ENCODE data around the gene SF3B4.

The SF3B4 gene

GRCh38 chr1:149916898-149917252 is 10.7 kb downstream of the SF3B4 start:
- no peak for DNase-seq
- peaks cover 39% of the 10 kb centered on the region for H3K4me1 ChIP-seq (ENCODE audit: insufficient read depth, low read length)
- peak overlapping the region; percentile 67 to 82; a peak in 3 of 4 replicates for H3K4me3 ChIP-seq (ENCODE audit: low read depth in 1 of 2, low read length in 2 of 2)
- peak overlapping the region; percentile 79 for H3K9ac ChIP-seq (ENCODE audit: low read depth, low read length)
- peak overlapping the region; percentile 74 for H3K4me2 ChIP-seq (ENCODE audit: insufficient read depth, low read length)
- H3K27ac ChIP-seq (ENCODE audit: low read length): peak overlapping the region; percentile 82
- H3K36me3 ChIP-seq (ENCODE audit: insufficient read depth, low read length): peaks cover 24% of the 10 kb centered on the region
- no peaks in the 10 kb centered on the region for H4K20me1 ChIP-seq (ENCODE audit: insufficient read depth, low read length)
- no peaks in the 10 kb centered on the region for H3K9me3 ChIP-seq (ENCODE audit: insufficient read depth, low read length, severe bottlenecking)
- H3K79me2 ChIP-seq (ENCODE audit: insufficient read depth, low read length): peaks cover 34% of the 10 kb centered on the region
- peak overlapping the region; percentile 85; the same call in 1 of the 2 replicates for H2AFZ ChIP-seq (ENCODE audit: low read depth, low read length)
- TF ChIP-seq EZH2 (IDR thresholded peaks at IDR 0.05; ENCODE audit: borderline replicate concordance, low read depth, low read length, severe bottlenecking) (no peak), CTCF (IDR thresholded peaks at IDR 0.05; ENCODE audit: borderline replicate concordance, extremely low read depth, low read length, poor library complexity, severe bottlenecking) (no peak)
- no peaks in the 10 kb centered on the region for H3K27me3 ChIP-seq (ENCODE audit: insufficient read depth, low read length, poor library complexity)
- no peak for ATAC-seq (ENCODE audit: insufficient read depth, low read depth)

- H3K9ac ChIP-seq (ENCODE audit: low read depth, low read length): peak overlapping the region; percentile 79
- H3K27ac ChIP-seq (ENCODE audit: low read length): peak overlapping the region; percentile 82
- peak overlapping the region; percentile 67 to 82; a peak in 3 of 4 replicates for H3K4me3 ChIP-seq (ENCODE audit: low read depth in 1 of 2, low read length in 2 of 2)
Measured at GRCh38 chr1:149916193-149916897, 11.3 kb downstream of the SF3B4 start.

GRCh38 chr1:149915429-149916192 is 12.0 kb downstream of the SF3B4 start:
- peak overlapping the region; percentile 74 for H3K4me2 ChIP-seq (ENCODE audit: insufficient read depth, low read length)

More at GRCh38 chr1:149916193-149916897, 11.3 kb downstream of the SF3B4 start:
- H4K20me1 ChIP-seq (ENCODE audit: insufficient read depth, low read length): no peaks in the 10 kb centered on the region
- peaks cover 34% of the 10 kb centered on the region for H3K79me2 ChIP-seq (ENCODE audit: insufficient read depth, low read length)
- H3K27me3 ChIP-seq (ENCODE audit: insufficient read depth, low read length, poor library complexity): no peaks in the 10 kb centered on the region
- H2AFZ ChIP-seq (ENCODE audit: low read depth, low read length): peak overlapping the region; percentile 85; the same call in 1 of the 2 replicates
- H3K36me3 ChIP-seq (ENCODE audit: insufficient read depth, low read length): peaks cover 27% of the 10 kb centered on the region
- DNase-seq (peak; percentile 29), ATAC-seq (ENCODE audit: insufficient read depth, low read depth) (peak; percentile 10; the same call in 1 of the 3 replicates)
- TF ChIP-seq CTCF (IDR thresholded peaks at IDR 0.05; ENCODE audit: borderline replicate concordance, extremely low read depth, low read length, poor library complexity, severe bottlenecking) (no peak), EZH2 (IDR thresholded peaks at IDR 0.05; ENCODE audit: borderline replicate concordance, low read depth, low read length, severe bottlenecking) (no peak)
- H3K4me1 ChIP-seq (ENCODE audit: insufficient read depth, low read length): peaks cover 39% of the 10 kb centered on the region
- H3K4me2 ChIP-seq (ENCODE audit: insufficient read depth, low read length): peak overlapping the region; percentile 74
- no peaks in the 10 kb centered on the region for H3K9me3 ChIP-seq (ENCODE audit: insufficient read depth, low read length, severe bottlenecking)

GRCh38 chr1:149914545-149914944 is 13.1 kb downstream of the SF3B4 start:
- Histone ChIP-seq H3K36me3 (ENCODE audit: insufficient read depth, low read length) (peaks cover 43% of the 10 kb centered on the region), H3K4me1 (ENCODE audit: insufficient read depth, low read length) (peaks cover 39% of the 10 kb centered on the region), H3K27me3 (ENCODE audit: insufficient read depth, low read length, poor library complexity) (no peaks in the 10 kb centered on the region), H4K20me1 (ENCODE audit: insufficient read depth, low read length) (no peaks in the 10 kb centered on the region), H3K9me3 (ENCODE audit: insufficient read depth, low read length, severe bottlenecking) (no peaks in the 10 kb centered on the region), H3K27ac (ENCODE audit: low read length) (peak overlapping the region; percentile 53), H3K9ac (ENCODE audit: low read depth, low read length) (no peak overlapping the region), H3K4me3 (ENCODE audit: low read depth in 1 of 2, low read length in 2 of 2) (no peak overlapping the region), H3K4me2 (ENCODE audit: insufficient read depth, low read length) (peak overlapping the region; percentile 7; the same call in 1 of the 2 replicates), H3K79me2 (ENCODE audit: insufficient read depth, low read length) (peaks cover 34% of the 10 kb centered on the region), H2AFZ (ENCODE audit: low read depth, low read length) (no peak overlapping the region)
- ATAC-seq (ENCODE audit: insufficient read depth, low read depth) (no peak), DNase-seq (no peak)
- TF ChIP-seq EZH2 (IDR thresholded peaks at IDR 0.05; ENCODE audit: borderline replicate concordance, low read depth, low read length, severe bottlenecking) (no peak), CTCF (IDR thresholded peaks at IDR 0.05; ENCODE audit: borderline replicate concordance, extremely low read depth, low read length, poor library complexity, severe bottlenecking) (no peak)

More at GRCh38 chr1:149915429-149916192, 12.0 kb downstream of the SF3B4 start:
- peak; percentile 15 for DNase-seq
- Histone ChIP-seq H3K4me1 (ENCODE audit: insufficient read depth, low read length) (peaks cover 39% of the 10 kb centered on the region), H3K36me3 (ENCODE audit: insufficient read depth, low read length) (peaks cover 32% of the 10 kb centered on the region), H3K79me2 (ENCODE audit: insufficient read depth, low read length) (peaks cover 34% of the 10 kb centered on the region), H3K9ac (ENCODE audit: low read depth, low read length) (peak overlapping the region; percentile 79), H4K20me1 (ENCODE audit: insufficient read depth, low read length) (no peaks in the 10 kb centered on the region), H3K9me3 (ENCODE audit: insufficient read depth, low read length, severe bottlenecking) (no peaks in the 10 kb centered on the region), H3K27ac (ENCODE audit: low read length) (peak overlapping the region; percentile 82), H3K4me3 (ENCODE audit: low read depth in 1 of 2, low read length in 2 of 2) (peak overlapping the region in 1 of 2 experiments; percentile 82; a peak in 2 of 4 replicates), H3K27me3 (ENCODE audit: insufficient read depth, low read length, poor library complexity) (no peaks in the 10 kb centered on the region), H2AFZ (ENCODE audit: low read depth, low read length) (no peak overlapping the region)
- ATAC-seq (ENCODE audit: insufficient read depth, low read depth): no peak
- no peak for TF ChIP-seq EZH2 (IDR thresholded peaks at IDR 0.05; ENCODE audit: borderline replicate concordance, low read depth, low read length, severe bottlenecking)

All from DND-41 (cell line).